ENCODE data around the gene EZH1.

EZH1 gene

GRCh38 chr17:42744806-42745617 lies at the start of gene EZH1:
EZH1 (minus strand) TSS chr17:42745040; CDS start chr17:42728941, 16,099 bp downstream.
- DNase-seq = peak; percentile 86

GRCh38 chr17:42792545-42792944 lies 47.7 kb upstream of the EZH1 start:
- DNase-seq = no peak

DNA sequence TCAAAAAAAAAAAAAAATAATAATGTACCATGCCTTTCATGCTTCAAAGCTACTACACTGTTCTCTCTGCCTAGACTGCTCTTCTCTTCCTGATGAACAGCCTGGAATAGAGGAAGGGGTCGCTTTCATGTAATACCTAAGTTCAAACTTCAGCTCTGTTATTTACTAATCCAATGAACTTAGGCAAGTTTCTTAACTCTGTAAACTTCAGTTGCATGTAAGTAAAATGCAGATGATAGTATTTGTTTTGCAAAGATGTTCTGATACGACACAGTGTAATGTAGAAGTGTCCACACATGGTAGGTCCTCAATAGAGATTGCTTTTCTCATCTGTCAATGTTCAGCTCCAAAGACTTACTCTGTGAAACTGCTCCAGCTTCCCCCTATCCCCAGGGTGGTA lies 47.1 kb upstream of the EZH1 start:
- DNase-seq = no peak

DNA sequence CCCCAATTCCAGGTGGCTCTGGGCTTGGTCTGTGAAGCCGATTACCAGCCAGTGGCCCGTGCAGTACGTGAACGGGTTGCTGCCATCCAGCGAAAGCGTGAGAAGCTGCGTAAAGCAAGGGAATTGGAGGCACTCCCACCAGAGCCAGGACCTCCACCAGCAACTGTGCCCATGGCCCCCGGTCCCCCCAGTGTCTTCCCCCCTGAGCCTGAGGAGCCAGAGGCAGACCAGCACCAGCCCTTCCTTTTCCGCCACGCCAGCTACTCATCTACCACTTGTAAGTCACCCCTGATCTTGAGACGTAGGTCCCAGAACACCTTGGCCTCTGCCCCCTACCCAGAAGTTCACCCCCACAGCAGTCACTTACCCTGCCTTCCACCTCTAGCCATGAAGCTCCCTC lies 42.4 kb upstream of the EZH1 start:
- no peak for DNase-seq

- no peak for DNase-seq
Measured at GRCh38 chr17:42784811-42785592, 40.2 kb upstream of the EZH1 start.

- DNase-seq = no peak
Measured at GRCh38 chr17:42784409-42784808, 39.6 kb upstream of the EZH1 start.

DNA sequence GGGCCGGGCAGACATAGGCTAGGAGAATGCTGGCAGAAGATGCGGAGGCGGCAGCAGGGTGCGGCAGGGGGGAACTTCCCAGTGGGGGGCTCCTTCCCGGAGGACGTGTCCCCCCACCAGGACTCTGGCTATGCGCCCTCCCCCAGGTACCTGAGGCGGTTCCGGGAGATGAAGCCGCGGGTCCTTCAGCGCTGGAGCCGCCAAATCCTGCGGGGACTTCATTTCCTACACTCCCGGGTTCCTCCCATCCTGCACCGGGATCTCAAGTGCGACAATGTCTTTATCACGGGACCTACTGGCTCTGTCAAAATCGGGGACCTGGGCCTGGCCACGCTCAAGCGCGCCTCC lies 38.9 kb upstream of the EZH1 start:
- no peak for DNase-seq

GRCh38 chr17:42783062-42783790 lies 38.4 kb upstream of the EZH1 start:
- DNase-seq = no peak

GRCh38 chr17:42782166-42783061 lies 37.6 kb upstream of the EZH1 start:
- no peak for DNase-seq

DNA sequence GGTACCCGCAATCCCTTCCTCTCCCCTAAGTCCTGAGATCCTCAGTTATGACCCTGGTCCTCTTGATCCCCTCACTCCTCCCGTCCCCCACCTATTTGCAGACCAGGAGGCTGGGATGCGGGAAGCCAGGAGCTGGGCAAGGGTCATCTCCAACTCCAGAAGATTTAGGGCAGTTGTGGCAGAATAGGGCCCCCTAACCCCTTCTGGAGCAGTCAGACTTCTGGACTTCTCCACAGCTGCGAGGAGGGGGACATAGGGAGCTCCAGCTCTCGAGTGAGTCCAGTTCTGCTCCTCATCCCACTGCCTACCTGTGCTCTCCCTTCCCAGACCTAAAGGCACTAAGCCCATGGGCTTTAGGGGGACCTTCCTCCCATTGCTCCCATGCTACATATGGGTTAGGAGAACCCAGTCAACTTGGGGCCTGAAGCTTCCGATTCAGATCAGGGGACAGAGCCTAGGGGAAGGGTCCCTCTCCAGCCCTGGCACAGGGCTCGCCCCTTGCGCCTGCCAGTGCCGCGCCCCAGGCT lies 36.9 kb upstream of the EZH1 start:
- no peak for DNase-seq

DNA sequence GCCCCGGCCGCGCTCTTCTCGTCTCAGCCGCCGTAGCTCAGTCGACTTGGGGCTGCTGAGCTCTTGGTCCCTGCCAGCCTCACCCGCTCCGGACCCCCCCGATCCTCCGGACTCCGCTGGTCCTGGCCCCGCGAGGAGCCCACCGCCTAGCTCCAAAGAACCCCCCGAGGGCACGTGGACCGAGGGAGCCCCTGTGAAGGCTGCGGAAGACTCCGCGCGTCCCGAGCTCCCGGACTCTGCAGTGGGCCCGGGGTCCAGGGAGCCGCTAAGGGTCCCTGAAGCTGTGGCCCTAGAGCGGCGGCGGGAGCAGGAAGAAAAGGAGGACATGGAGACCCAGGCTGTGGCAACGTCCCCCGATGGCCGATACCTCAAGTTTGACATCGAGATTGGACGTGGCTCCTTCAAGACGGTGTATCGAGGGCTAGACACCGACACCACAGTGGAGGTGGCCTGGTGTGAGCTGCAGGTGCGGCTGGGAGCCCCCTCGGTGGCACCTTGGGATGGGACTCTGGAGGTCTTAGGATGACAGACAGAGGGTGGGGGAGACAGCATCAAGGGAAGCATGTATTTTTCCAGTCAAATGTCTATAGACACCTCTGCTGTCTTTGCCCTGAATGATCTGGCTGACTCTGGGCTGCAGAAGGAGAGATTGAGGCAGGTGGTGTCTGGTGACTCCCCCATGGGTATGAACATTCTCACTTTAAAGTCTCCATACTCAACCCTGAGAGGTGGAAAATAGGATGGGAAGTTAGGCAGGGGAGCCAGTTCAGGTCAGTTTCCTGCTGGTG lies 36.2 kb upstream of the EZH1 start:
- no peak for DNase-seq

DNA sequence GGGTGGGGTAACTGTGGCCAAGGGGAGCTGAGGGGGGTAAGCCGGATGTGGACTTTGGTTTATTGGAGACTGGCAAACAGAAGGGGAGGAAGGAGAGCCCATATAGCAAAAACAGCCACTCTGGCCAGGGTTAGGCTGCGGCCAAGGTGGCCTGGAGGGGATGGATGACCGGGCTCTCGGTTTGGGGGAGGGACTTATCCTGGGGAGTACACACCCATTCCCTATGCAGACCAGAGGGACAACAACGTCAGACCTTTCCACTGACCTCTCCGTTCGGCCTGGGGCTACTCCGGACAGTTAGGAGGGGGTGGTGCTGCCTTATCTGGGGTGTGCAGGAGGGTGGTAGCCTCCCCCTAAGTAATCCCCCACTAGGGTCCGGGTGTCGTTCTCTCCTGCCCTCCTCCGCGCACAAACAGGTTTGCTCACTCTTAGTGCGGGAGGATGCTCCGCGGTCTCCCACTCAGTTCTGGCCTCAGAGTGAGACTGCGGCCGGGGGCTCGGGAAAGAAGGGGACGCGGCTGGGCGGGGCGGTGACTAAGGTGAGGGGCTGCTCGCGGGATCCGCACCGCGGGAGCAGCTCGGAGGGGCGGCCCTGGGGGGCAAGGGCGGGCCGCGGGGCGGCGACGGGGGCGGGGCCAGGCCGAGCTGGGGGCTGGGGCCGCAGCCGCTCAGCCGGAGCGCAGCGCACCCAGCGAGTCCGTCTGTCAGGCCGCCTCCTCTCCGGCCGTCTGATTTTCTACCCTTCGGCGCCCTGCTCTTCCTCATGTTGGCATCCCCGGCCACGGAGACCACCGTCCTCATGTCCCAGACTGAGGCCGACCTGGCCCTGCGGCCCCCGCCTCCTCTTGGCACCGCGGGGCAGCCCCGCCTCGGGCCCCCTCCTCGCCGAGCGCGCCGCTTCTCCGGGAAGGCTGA lies 35.4 kb upstream of the EZH1 start, which contains the start of gene WNK4:
WNK4 (plus strand) TSS at position 675 of the 915 bp plus-strand sequence; CDS start at position 764, 89 bp downstream.
- no peak for DNase-seq

GRCh38 chr17:42779304-42779935 lies 34.6 kb upstream of the EZH1 start:
- DNase-seq = no peak

DNA sequence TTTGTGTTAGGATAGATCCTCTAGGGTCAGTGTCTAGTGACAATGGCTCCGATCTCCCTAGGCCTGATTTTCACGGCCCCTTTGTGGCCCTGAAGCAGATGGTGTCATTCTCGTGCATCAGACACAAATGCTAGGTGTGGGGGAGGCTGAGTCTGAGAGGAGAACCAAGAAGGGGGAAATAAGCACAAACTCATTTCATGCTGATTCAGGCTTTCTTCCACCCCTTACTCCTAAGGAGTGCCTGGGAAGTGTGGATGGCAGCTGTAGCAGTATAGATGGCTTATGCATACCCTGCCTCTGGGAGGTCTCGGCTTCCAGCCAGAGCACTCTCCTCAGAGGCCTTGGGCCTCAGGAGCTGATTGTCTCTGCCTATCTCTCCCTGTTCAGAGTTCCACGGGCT lies 33.7 kb upstream of the EZH1 start:
- no peak for DNase-seq

DNA sequence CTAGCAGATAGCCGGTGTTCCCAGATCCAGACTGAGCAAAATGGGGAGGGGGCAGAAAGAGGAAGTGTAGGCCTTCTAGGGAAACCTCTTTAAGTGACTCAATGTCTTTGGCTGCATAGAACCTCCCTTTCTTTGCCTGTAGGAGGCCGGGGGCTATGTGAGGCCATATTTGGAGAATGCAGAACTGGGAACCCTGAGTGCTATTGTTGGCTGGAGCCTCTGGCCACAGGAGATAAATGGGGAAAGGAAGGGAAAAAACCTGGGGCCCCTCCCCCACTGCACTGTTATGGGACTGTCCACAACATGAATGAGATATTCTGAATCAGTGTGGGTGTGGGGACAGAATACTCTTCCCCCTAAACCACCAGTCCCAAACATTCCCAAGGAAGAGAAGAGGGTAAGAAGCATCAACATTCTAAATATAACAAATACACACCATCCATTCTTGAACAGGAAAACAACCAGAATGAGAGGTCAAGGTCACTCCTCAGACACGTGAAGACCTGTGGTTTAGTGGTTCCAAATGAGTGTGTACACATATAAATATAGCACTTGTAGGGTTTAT lies 30.8 kb upstream of the EZH1 start:
- DNase-seq = no peak

DNA sequence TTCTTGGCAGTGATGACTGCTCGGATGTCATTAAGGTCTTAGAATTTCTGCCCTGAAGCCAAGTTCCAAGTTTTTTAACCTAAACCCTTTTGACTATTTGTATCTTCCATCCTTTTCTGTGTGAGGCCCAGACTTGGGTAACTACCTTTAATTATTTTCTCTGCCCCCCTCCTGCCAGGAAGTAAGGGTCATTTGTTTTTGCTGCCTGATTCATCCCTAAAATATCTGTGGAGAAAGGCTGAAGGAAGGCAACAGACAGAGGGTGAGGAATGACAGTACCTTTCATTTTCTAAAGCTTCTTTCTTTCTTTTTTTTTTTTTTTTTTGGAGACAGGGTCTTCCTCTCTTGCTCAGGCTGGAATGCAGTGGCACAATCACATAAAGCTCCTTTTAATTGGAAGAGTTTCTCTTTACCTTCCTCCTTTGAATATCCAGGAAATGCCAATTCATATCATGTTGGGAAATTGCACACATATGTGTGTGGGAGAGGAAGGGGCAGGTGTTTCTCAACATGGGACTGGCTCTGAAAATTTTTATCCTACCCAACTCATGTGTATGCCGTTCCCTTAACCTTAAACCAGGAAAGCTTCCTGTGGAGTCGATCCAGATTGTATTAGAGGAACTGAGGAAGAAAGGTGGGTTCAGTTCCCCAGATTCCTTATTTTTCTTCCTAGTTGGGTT lies 29.4 kb upstream of the EZH1 start:
- no peak for DNase-seq

DNA sequence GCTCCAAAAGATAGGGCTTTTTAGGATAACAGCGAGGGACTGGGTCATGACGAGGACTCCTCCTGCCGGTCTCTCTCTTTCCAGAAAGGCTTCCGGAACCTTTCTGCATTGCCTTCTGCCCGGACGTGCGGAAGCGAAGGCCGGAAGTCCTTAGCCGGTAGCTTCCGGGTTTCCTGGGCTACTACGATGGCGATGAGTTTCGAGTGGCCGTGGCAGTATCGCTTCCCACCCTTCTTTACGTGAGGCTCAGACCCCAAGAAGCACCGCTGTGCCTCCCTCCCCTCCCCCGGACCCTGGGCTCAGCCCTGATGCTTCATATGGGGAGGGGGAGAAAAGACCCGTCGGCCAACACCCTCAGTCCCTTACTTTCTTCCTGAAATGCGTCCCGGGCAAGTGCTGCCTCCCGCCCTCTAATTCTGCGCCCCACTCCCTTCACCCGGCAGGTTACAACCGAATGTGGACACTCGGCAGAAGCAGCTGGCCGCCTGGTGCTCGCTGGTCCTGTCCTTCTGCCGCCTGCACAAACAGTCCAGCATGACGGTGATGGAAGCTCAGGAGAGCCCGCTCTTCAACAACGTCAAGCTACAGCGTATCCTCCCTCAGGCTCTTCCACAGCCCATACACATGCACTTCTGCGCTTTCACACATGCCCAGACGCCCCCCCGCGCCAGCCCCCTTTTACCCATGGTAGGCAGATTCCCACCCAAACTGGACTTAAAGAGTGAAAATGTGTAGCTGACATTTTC lies 28.6 kb upstream of the EZH1 start, which contains the start of gene VPS25:
VPS25 (plus strand) TSS at position 160 of the 746 bp plus-strand sequence; CDS start at position 187, 27 bp downstream.
- peak; percentile 60 for DNase-seq

- no peak for DNase-seq
Measured at GRCh38 chr17:42772945-42773289, 28.1 kb upstream of the EZH1 start.
